Osteoblast (primary cell): ENCODE results near the gene ACTN3. TPM values are rescaled to one million over a fixed set of nuclear protein-coding genes. Genes with fewer than 3 reads are reported as not detected.

ENCODE experiments used
- DNase-seq: peaks from one replicate; pipeline ENCODE4 v3.0.0; 2011; ENCODE audit warnings: low spot score, mixed read lengths; ENCODE audit not compliant: insufficient read length; ENCODE audit errors: missing footprints
- H2AFZ ChIP-seq: 2 replicates; pipeline ENCODE4 v1.6.0; 2011; ENCODE audit warnings: mild to moderate bottlenecking, low read length
- H3K27ac ChIP-seq: 2 replicates; pipeline ENCODE4 v1.5.1; 2011; ENCODE audit warnings: mild to moderate bottlenecking, low read depth, low read length, moderate library complexity
- H3K27me3 ChIP-seq: 2 replicates; pipeline ENCODE4 v1.6.0; 2012; ENCODE audit warnings: mild to moderate bottlenecking, control low read depth, inconsistent platforms, low read length, moderate library complexity; ENCODE audit not compliant: insufficient read depth
- H3K36me3 ChIP-seq: 2 replicates; pipeline ENCODE4 v1.5.1; 2011; ENCODE audit warnings: mild to moderate bottlenecking, low read length, control low read depth, moderate library complexity; ENCODE audit not compliant: insufficient read depth
- H3K4me1 ChIP-seq: 2 replicates; pipeline ENCODE4 v1.5.1; 2011; ENCODE audit warnings: mild to moderate bottlenecking, low read length, control low read depth, moderate library complexity; ENCODE audit not compliant: insufficient read depth
- H3K4me2 ChIP-seq: 2 replicates; pipeline ENCODE4 v1.6.0; 2011; ENCODE audit warnings: mild to moderate bottlenecking, low read length; ENCODE audit not compliant: insufficient read depth
- H3K4me3 ChIP-seq: fragments of 200-600 bp; sonication (generic); 3 replicates; pipeline ENCODE4 v1.5.1; 2012; ENCODE audit warnings: mild to moderate bottlenecking, low read length, inconsistent platforms; ENCODE audit not compliant: insufficient read depth
- H3K79me2 ChIP-seq: 2 replicates; pipeline ENCODE4 v1.6.0; 2012; ENCODE audit warnings: mild to moderate bottlenecking, low read length, control low read depth, inconsistent platforms; ENCODE audit not compliant: insufficient read depth
- H3K9me3 ChIP-seq: 2 replicates; pipeline ENCODE4 v1.5.1; 2011; ENCODE audit warnings: low read depth, low read length, control low read depth
- H4K20me1 ChIP-seq: 2 replicates; pipeline ENCODE4 v1.6.0; 2012; ENCODE audit warnings: mild to moderate bottlenecking, low read length, control low read depth; ENCODE audit not compliant: insufficient read depth
- CTCF ChIP-seq: IDR thresholded peaks from 2 replicates; pipeline ENCODE4 v1.5.1; 2011; ENCODE audit warnings: mild to moderate bottlenecking, low read depth, low read length, moderate library complexity; ENCODE audit errors: extremely low read depth
- total RNA-seq: library from RNA; depleted of rRNA; stranded (reverse); fragments of >200 nt; gene quantifications from 2 replicates; pipeline ENCODE4 v1.2.3, GENCODE V29; 2012

Gene ACTN3
- total RNA-seq, 1 donor, result under 0.01 TPM

- Histone ChIP-seq H3K36me3 (peaks cover 5% of the 10 kb centered on the region), H3K27me3 (peaks cover 25% of the 10 kb centered on the region), H2AFZ (no peak overlapping the region), H3K4me1 (peaks cover 14% of the 10 kb centered on the region), H3K27ac (no peak overlapping the region), H3K9me3 (no peaks in the 10 kb centered on the region), H4K20me1 (peaks cover 3% of the 10 kb centered on the region), H3K79me2 (peaks cover 4% of the 10 kb centered on the region), H3K4me3 (no peak overlapping the region), H3K4me2 (no peak overlapping the region)
- no peak for TF ChIP-seq CTCF
- peak; percentile 65 for DNase-seq
Measured at GRCh38 chr11:66548041-66548440, 1.3 kb downstream of the ACTN3 start.

GRCh38 chr11:66548774-66549630 is 2.3 kb downstream of the ACTN3 start:
- H3K27ac ChIP-seq, result no peak overlapping the region
- no peaks in the 10 kb centered on the region for H4K20me1 ChIP-seq
- H3K9me3 ChIP-seq, result no peaks in the 10 kb centered on the region
- no peaks in the 10 kb centered on the region for H3K36me3 ChIP-seq
- H3K4me2 ChIP-seq, result no peak overlapping the region
- peaks cover 25% of the 10 kb centered on the region for H3K27me3 ChIP-seq
- H3K79me2 ChIP-seq, result peaks cover 4% of the 10 kb centered on the region
- no peak for TF ChIP-seq CTCF
- peaks cover 11% of the 10 kb centered on the region for H3K4me1 ChIP-seq
- H2AFZ ChIP-seq, result no peak overlapping the region
- peak; percentile 52 for DNase-seq
- no peak overlapping the region for H3K4me3 ChIP-seq

GRCh38 chr11:66549696-66550095 is 3.0 kb downstream of the ACTN3 start:
- H3K4me1 ChIP-seq, result peaks cover 7% of the 10 kb centered on the region
- peaks cover 25% of the 10 kb centered on the region for H3K27me3 ChIP-seq
- TF ChIP-seq CTCF, result no peak
- H3K4me3 ChIP-seq, result no peak overlapping the region
- H3K4me2 ChIP-seq, result no peak overlapping the region
- no peaks in the 10 kb centered on the region for H3K9me3 ChIP-seq
- no peak overlapping the region for H2AFZ ChIP-seq
- H3K27ac ChIP-seq, result no peak overlapping the region
- no peaks in the 10 kb centered on the region for H3K36me3 ChIP-seq
- H3K79me2 ChIP-seq, result no peaks in the 10 kb centered on the region
- no peak for DNase-seq
- no peaks in the 10 kb centered on the region for H4K20me1 ChIP-seq

GRCh38 chr11:66550887-66551286 is 4.2 kb downstream of the ACTN3 start:
- H3K4me2 ChIP-seq, result no peak overlapping the region
- H4K20me1 ChIP-seq, result no peaks in the 10 kb centered on the region
- no peaks in the 10 kb centered on the region for H3K79me2 ChIP-seq
- H3K4me1 ChIP-seq, result peaks cover 3% of the 10 kb centered on the region
- DNase-seq, result peak; percentile 29
- no peaks in the 10 kb centered on the region for H3K36me3 ChIP-seq
- peaks cover 30% of the 10 kb centered on the region for H3K27me3 ChIP-seq
- H3K9me3 ChIP-seq, result no peaks in the 10 kb centered on the region
- TF ChIP-seq CTCF, result no peak
- no peak overlapping the region for H3K27ac ChIP-seq
- no peak overlapping the region for H2AFZ ChIP-seq
- H3K4me3 ChIP-seq, result no peak overlapping the region
